Small intestine (tissue), 7 donors: ENCODE results near the gene GPC1. TPM values are rescaled to one million over a fixed set of nuclear protein-coding genes. Genes with fewer than 3 reads are reported as not detected.

Source experiments
- DNase-seq, 2 donors: peaks; one replicate each; pipeline versions ENCODE4 v3.0.0 to v3.0.0-alpha.2; 2013
- FAIRE-seq: peaks from 2 replicates; lab custom pipeline; 2012; peaks lifted over from hg19 to GRCh38; lab: Jason Lieb, UNC
- H3K27ac ChIP-seq, 3 donors: one replicate each; pipeline ENCODE4 v1.5.1; 2013; ENCODE audit warnings: low read length in 2 of 3, mild to moderate bottlenecking in 2 of 3, control low read depth in 1 of 3, inconsistent platforms in 1 of 3, low read depth in 1 of 3, moderate library complexity in 1 of 3
- H3K27me3 ChIP-seq, 3 donors: one replicate each; pipeline ENCODE4 v1.6.1; 2013; ENCODE audit warnings: low read length in 3 of 3, inconsistent platforms in 1 of 3; ENCODE audit not compliant: control insufficient read depth in 3 of 3, insufficient read depth in 3 of 3
- H3K36me3 ChIP-seq, 3 donors: one replicate each; pipeline ENCODE4 v1.6.1; 2013; ENCODE audit warnings: low read length in 3 of 3, inconsistent platforms in 1 of 3, low read depth in 1 of 3, mild to moderate bottlenecking in 1 of 3, moderate library complexity in 1 of 3; ENCODE audit not compliant: control insufficient read depth in 3 of 3, insufficient read depth in 2 of 3
- H3K4me1 ChIP-seq, 3 donors: one replicate each; pipeline ENCODE4 v1.6.1; 2013; ENCODE audit warnings: low read length in 2 of 3, inconsistent platforms in 1 of 3, low read depth in 1 of 3, mild to moderate bottlenecking in 1 of 3, moderate library complexity in 1 of 3; ENCODE audit not compliant: control insufficient read depth in 3 of 3, insufficient read depth in 2 of 3
- H3K4me3 ChIP-seq, 3 donors: one replicate each; pipeline ENCODE4 v1.5.1; 2013; ENCODE audit warnings: low read length in 3 of 3, control low read depth in 1 of 3, inconsistent platforms in 1 of 3, low read depth in 1 of 3, mild to moderate bottlenecking in 1 of 3, moderate library complexity in 1 of 3
- H3K9me3 ChIP-seq, 2 donors: one replicate each; pipeline ENCODE4 v1.6.1; 2013; ENCODE audit warnings: low read depth in 1 of 2, low read length in 1 of 2; ENCODE audit not compliant: control insufficient read depth in 2 of 2, insufficient read depth in 1 of 2
- WGBS, 3 donors: extraction: QIAGEN DNeasy Blood & Tissue Kit; methylation state at CpG; one replicate each; pipeline ENCODE4 v1.1.7; 2013; 5-methylcytosine and 5-hydroxymethylcytosine counted together
- polyA plus RNA-seq, 4 donors: library from polyadenylated mRNA; stranded (reverse) in 3 of 4; unstranded in 1 of 4; fragments of 200-250 nt in 3 of 4; fragments of 120-200 nt in 1 of 4; gene quantifications; one replicate each; pipeline versions ENCODE4 v1.2.1 to v1.2.3, GENCODE V29; 2013
- donor health status: healthy with polysubstance abuse.
- donor health status: control.
- donor health status: control.
- donor health status: Bipolar disorder and iron deficiency.
- donor health status: healthy.

Gene GPC1
- polyA plus RNA-seq, 4 donors, result 0.89 to 15.5 (median 4.8) TPM

- Histone ChIP-seq H3K27ac (no peak overlapping the region), H3K27me3 (no peaks in the 10 kb centered on the region), H3K4me3 (no peak overlapping the region), H3K4me1 (no peaks in the 10 kb centered on the region), H3K9me3 (no peaks in the 10 kb centered on the region), H3K36me3 (peaks cover 0 to 23% (median 9%) of the 10 kb centered on the region in 3 donors)
- DNase-seq, result no peak
- FAIRE-seq, result no peak
- 90 to 96% (median 94%) methylated on average over 24 of the region's 24 CpGs for WGBS, 3 donors
Measured at GRCh38 chr2:240500561-240501423, 65.3 kb downstream of the GPC1 start.

GRCh38 chr2:240501531-240501991 lies 66.1 kb downstream of the GPC1 start:
- Histone ChIP-seq H3K36me3 (peaks cover 0 to 23% (median 6%) of the 10 kb centered on the region in 3 donors), H3K9me3 (no peaks in the 10 kb centered on the region), H3K4me1 (no peaks in the 10 kb centered on the region), H3K4me3 (no peak overlapping the region), H3K27me3 (no peaks in the 10 kb centered on the region), H3K27ac (no peak overlapping the region)
- FAIRE-seq (no peak), DNase-seq (no peak)
- WGBS, 3 donors, result 90 to 97% (median 91%) methylated on average over 13 of the region's 13 CpGs

GRCh38 chr2:240502059-240502429 lies 66.6 kb downstream of the GPC1 start:
- no peaks in the 10 kb centered on the region for H3K4me1 ChIP-seq
- H3K36me3 ChIP-seq, result peaks cover 0 to 22% (median 5%) of the 10 kb centered on the region in 3 donors
- WGBS, 3 donors, result 86 to 99% (median 89%) methylated on average over 5 of the region's 5 CpGs
- no peaks in the 10 kb centered on the region for H3K27me3 ChIP-seq
- DNase-seq (no peak), FAIRE-seq (no peak)
- H3K9me3 ChIP-seq, result no peaks in the 10 kb centered on the region
- H3K27ac ChIP-seq, result no peak overlapping the region
- H3K4me3 ChIP-seq, result no peak overlapping the region

GRCh38 chr2:240502430-240503121 lies 67.1 kb downstream of the GPC1 start:
- H3K27ac ChIP-seq, result no peak overlapping the region
- no peak overlapping the region for H3K4me3 ChIP-seq
- DNase-seq (no peak), FAIRE-seq (no peak)
- no peaks in the 10 kb centered on the region for H3K4me1 ChIP-seq
- no peaks in the 10 kb centered on the region for H3K9me3 ChIP-seq
- WGBS, 3 donors, result 88 to 94% (median 89%) methylated on average over 14 of the region's 14 CpGs
- H3K36me3 ChIP-seq, result peaks cover 0 to 20% (median 5%) of the 10 kb centered on the region in 3 donors
- H3K27me3 ChIP-seq, result no peaks in the 10 kb centered on the region

- DNase-seq (no peak), FAIRE-seq (no peak)
- Histone ChIP-seq H3K36me3 (peaks cover 0 to 17% (median 5%) of the 10 kb centered on the region in 3 donors), H3K4me3 (no peak overlapping the region), H3K4me1 (no peaks in the 10 kb centered on the region), H3K27me3 (no peaks in the 10 kb centered on the region), H3K27ac (no peak overlapping the region), H3K9me3 (no peaks in the 10 kb centered on the region)
- 95 to 98% (median 95%) methylated on average over 9 of the region's 9 CpGs for WGBS, 3 donors
Measured at GRCh38 chr2:240503375-240503774, 67.9 kb downstream of the GPC1 start.

- H3K27me3 ChIP-seq, result no peaks in the 10 kb centered on the region
- FAIRE-seq, result no peak
- WGBS, 3 donors, result 93 to 95% (median 94%) methylated on average over 7 of the region's 7 CpGs
- no peak overlapping the region for H3K27ac ChIP-seq
- DNase-seq, result no peak
- no peaks in the 10 kb centered on the region for H3K9me3 ChIP-seq
- H3K4me1 ChIP-seq, result no peaks in the 10 kb centered on the region
- no peak overlapping the region for H3K4me3 ChIP-seq
- H3K36me3 ChIP-seq, result peaks cover 0 to 12% (median 5%) of the 10 kb centered on the region in 3 donors
Measured at GRCh38 chr2:240503848-240504247, 68.4 kb downstream of the GPC1 start.

- DNase-seq, result no peak
- no peak for FAIRE-seq
- Histone ChIP-seq H3K27ac (no peak overlapping the region), H3K36me3 (peaks cover 0 to 2% (median 0%) of the 10 kb centered on the region in 3 donors), H3K4me3 (no peak overlapping the region), H3K27me3 (no peaks in the 10 kb centered on the region), H3K9me3 (no peaks in the 10 kb centered on the region), H3K4me1 (no peaks in the 10 kb centered on the region)
- WGBS, 3 donors, result 86 to 89% (median 88%) methylated on average over 13 to 14 of the region's 14 CpGs
Measured at GRCh38 chr2:240505910-240506309, 70.4 kb downstream of the GPC1 start.

GRCh38 chr2:240506406-240507059 lies 71.1 kb downstream of the GPC1 start:
- H3K36me3 ChIP-seq, result peaks cover 0 to 5% (median 0%) of the 10 kb centered on the region in 3 donors
- FAIRE-seq (no peak), DNase-seq (no peak)
- no peak overlapping the region for H3K4me3 ChIP-seq
- no peaks in the 10 kb centered on the region for H3K27me3 ChIP-seq
- no peaks in the 10 kb centered on the region for H3K9me3 ChIP-seq
- 87 to 94% (median 92%) methylated on average over 17 of the region's 17 CpGs for WGBS, 3 donors
- no peaks in the 10 kb centered on the region for H3K4me1 ChIP-seq
- H3K27ac ChIP-seq, result no peak overlapping the region
